ENCODE results near the gene GMEB2.
A peak's percentile ranks its signal among the peaks of the same experiment; 100 is the strongest.

Gene GMEB2

GRCh38 chr20:63558804-63559484, 68.0 kb downstream of the GMEB2 start:
- no peak for DNase-seq

GRCh38 chr20:63557481-63557891, 69.4 kb downstream of the GMEB2 start:
- DNase-seq = no peak

GRCh38 chr20:63556873-63557478, 69.9 kb downstream of the GMEB2 start:
- no peak for DNase-seq

GRCh38 chr20:63555661-63556381, 71.1 kb downstream of the GMEB2 start:
- DNase-seq = no peak

- DNase-seq = no peak
Observed at GRCh38 chr20:63554361-63555278, 72.3 kb downstream of the GMEB2 start.

GRCh38 chr20:63553933-63554290, 73.0 kb downstream of the GMEB2 start, which contains the start of gene FNDC11:
Gene FNDC11 (plus strand): TSS chr20:63554159. CDS start chr20:63555664, 1,505 bp downstream.
- no peak for DNase-seq

GRCh38 chr20:63553251-63553932, 73.5 kb downstream of the GMEB2 start:
- DNase-seq = peak; percentile 37 to 44

- no peak for DNase-seq
Observed at GRCh38 chr20:63552481-63553249, 74.2 kb downstream of the GMEB2 start.

- no peak for DNase-seq
Observed at GRCh38 chr20:63551068-63551467, 75.8 kb downstream of the GMEB2 start.

GRCh38 chr20:63549679-63550282, 77.1 kb downstream of the GMEB2 start:
- no peak for DNase-seq

- DNase-seq = no peak
Observed at GRCh38 chr20:63549019-63549418, 77.9 kb downstream of the GMEB2 start.

GRCh38 chr20:63548542-63548941, 78.4 kb downstream of the GMEB2 start:
- DNase-seq = no peak

GRCh38 chr20:63547725-63548480, 79.0 kb downstream of the GMEB2 start, which contains the start of gene SRMS:
Gene SRMS (minus strand): TSS chr20:63547749. CDS start chr20:63547463, 286 bp downstream.
- DNase-seq = no peak

- DNase-seq = no peak
Observed at GRCh38 chr20:63546956-63547724, 79.8 kb downstream of the GMEB2 start.

GRCh38 chr20:63546256-63546955, 80.5 kb downstream of the GMEB2 start:
- no peak for DNase-seq

- no peak for DNase-seq
Observed at GRCh38 chr20:63545814-63546213, 81.1 kb downstream of the GMEB2 start.

- DNase-seq = no peak
Observed at GRCh38 chr20:63544958-63545516, 81.9 kb downstream of the GMEB2 start.
